Naive thymus-derived CD8-positive, alpha-beta T cell (primary cell): ENCODE data around the gene GCH1. TPM values are rescaled to one million over a fixed set of nuclear protein-coding genes. Genes with fewer than 3 reads are reported as not detected.
"Not testable (repeated sequence)": the region's sequence is repeated elsewhere in the genome, so short reads cannot be mapped to it uniquely, and the experiment has no call there.

Experiments
- ATAC-seq, 2 donors: fragments of 150-1000 bp; cut with Tn5 transposase in 1 of 2; sonication (Bioruptor Pico), chemical (Tn5 transposase) in 1 of 2; 1 replicate in 1 of 2; 2 replicates in 1 of 2; pipeline ENCODE4 v1.10.0; 2021; ENCODE audit warnings: mild to moderate bottlenecking in 2 of 2, moderate library complexity in 2 of 2
- POLR2A ChIA-PET: fragments of 350-600 bp; sonication (Branson Sonifier 250); formaldehyde crosslinking; loops from one replicate; lab custom pipeline; 2021; ENCODE audit warnings: antibody characterized with exemption; lab: Charles Lee
- DNase-seq, 10 donors: peaks; one replicate each; pipeline versions ENCODE4 v3.0.0 to v3.0.0-alpha.2; 2020 to 2022
- H3K27ac Mint-ChIP-seq, 10 donors: one replicate each; pipeline ENCODE4 v1.8.0; 2020 to 2022; ENCODE audit warnings: mild to moderate bottlenecking in 10 of 10, mixed read lengths in 10 of 10, moderate library complexity in 4 of 10, inconsistent platforms in 1 of 10
- H3K27me3 Mint-ChIP-seq, 5 donors: one replicate each; pipeline ENCODE4 v1.8.0; 2021 to 2022; ENCODE audit warnings: mixed read lengths in 5 of 5
- H3K36me3 Mint-ChIP-seq, 3 donors: one replicate each; pipeline ENCODE4 v1.8.0; 2020 to 2022; ENCODE audit warnings: mixed read lengths in 3 of 3, mild to moderate bottlenecking in 2 of 3, inconsistent platforms in 1 of 3
- H3K4me1 Mint-ChIP-seq, 4 donors: one replicate each; pipeline ENCODE4 v1.8.0; 2021 to 2022; ENCODE audit warnings: mixed read lengths in 4 of 4
- H3K4me3 Mint-ChIP-seq, 10 donors: one replicate each; pipeline ENCODE4 v1.8.0; 2020 to 2022; ENCODE audit warnings: mild to moderate bottlenecking in 10 of 10, mixed read lengths in 10 of 10, moderate library complexity in 6 of 10, inconsistent platforms in 1 of 10
- H3K9me3 Mint-ChIP-seq, 9 donors: one replicate each; pipeline ENCODE4 v1.8.0; 2020 to 2022; ENCODE audit warnings: mixed read lengths in 9 of 9, mild to moderate bottlenecking in 3 of 9, inconsistent platforms in 1 of 9, moderate library complexity in 1 of 9
- polyA plus RNA-seq, 3 donors: library from polyadenylated mRNA; unstranded; fragments of 300-500 nt; fragmentation: Illumina TruSeq; gene quantifications; one replicate each; pipeline ENCODE4 v1.2.3, GENCODE V29; 2021
- total RNA-seq, 8 experiments: library from RNA in 2 of 8; stranded (reverse) in 2 of 8; gene quantifications; one replicate each; pipeline ENCODE4 v1.2.3 and lab custom pipeline; 2021 to 2026

The GCH1 gene
- total and polyA plus RNA-seq, 5 experiments from 2014 or later = 22.3 to 29.4 (median 24.3) TPM

DNA sequence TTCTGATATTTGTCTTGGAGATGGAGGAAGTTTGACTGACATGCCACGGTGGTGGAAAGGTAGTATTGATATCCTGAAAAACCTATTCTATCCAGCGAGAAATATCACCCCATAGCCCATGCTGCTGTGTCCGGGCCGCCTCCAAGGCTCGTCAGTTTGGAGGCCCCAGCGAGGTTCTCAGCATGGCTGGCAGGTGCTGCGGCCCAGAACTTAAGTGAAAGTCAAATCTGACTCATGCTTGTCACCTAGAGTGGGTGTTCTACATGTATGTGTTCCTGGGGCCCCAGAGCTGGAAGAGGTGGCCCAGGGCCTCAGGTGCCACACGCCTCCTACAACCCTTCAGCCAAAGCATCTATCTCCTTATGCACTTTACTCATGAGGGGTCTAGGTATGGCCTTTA, 92.9 kb downstream of the GCH1 start:
- Mint-ChIP-seq H3K27ac (no peak overlapping the region), H3K9me3 (no peaks in the 10 kb centered on the region), H3K27me3 (peaks cover 2 to 28% (median 14%) of the 10 kb centered on the region in 5 donors), H3K4me3 (no peak overlapping the region), H3K4me1 (peaks cover 3 to 6% (median 4%) of the 10 kb centered on the region in 4 donors), H3K36me3 (no peaks in the 10 kb centered on the region)
- POLR2A ChIA-PET = no interaction called here
- DNase-seq (no peak), ATAC-seq (no peak)

- Mint-ChIP-seq H3K4me3 (no peak overlapping the region), H3K27ac (no peak overlapping the region), H3K4me1 (peaks cover 3 to 6% (median 4%) of the 10 kb centered on the region in 4 donors), H3K27me3 (peaks cover 2 to 28% (median 19%) of the 10 kb centered on the region in 5 donors), H3K36me3 (no peaks in the 10 kb centered on the region), H3K9me3 (no peaks in the 10 kb centered on the region)
- no peak for DNase-seq
- POLR2A ChIA-PET = no interaction called here
- no peak for ATAC-seq
Observed at GRCh38 chr14:54808326-54809161, 94.1 kb downstream of the GCH1 start.

DNA sequence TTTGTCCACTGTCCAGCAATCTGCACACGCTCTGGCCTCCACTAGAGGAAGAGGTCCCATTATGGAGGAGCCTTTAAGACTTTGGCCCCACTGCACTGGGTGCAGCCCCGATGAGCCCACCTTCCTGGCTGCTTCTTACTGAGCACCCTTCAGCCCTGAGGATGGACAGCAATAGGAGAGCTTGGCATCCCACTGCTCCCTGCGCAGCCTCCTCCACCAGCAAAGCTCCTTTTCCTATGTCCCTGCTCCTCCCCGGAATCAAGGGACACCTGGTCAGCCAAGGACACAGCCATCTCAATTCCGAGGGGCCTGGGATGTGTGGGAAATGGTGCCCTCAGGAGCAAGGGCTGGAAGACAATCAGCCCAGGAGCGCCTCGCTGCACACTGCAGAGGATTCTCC, 94.7 kb downstream of the GCH1 start:
- ATAC-seq = no peak
- peaks cover 3 to 6% (median 4%) of the 10 kb centered on the region in 4 donors for H3K4me1 Mint-ChIP-seq

DNA sequence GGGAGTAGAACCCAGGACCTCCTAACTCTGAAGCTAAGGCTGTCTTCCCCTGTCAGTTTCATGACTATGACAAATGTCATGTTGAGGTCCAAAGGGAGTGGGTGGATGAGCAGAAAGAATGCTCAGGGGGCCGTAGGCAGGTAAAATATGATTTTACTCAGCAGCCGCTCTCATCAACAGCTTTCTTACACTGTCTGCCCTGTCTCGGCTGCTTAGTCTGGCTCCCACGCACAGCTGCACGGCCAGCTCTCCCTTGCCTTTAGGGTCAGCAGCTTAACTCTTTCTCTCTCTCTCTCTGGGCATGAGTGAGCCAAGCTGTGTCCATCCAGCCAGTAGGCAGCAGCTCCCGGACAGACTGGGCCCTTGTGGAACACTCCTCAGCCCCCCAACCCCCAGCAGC, 95.2 kb downstream of the GCH1 start:
- H3K27me3 Mint-ChIP-seq = peaks cover 2 to 28% (median 16%) of the 10 kb centered on the region in 5 donors
- no peak for ATAC-seq
- peak overlapping the region in 1 of 10 donors; percentile 43 for H3K27ac Mint-ChIP-seq
- H3K4me3 Mint-ChIP-seq = no peak overlapping the region
- DNase-seq = no peak
- POLR2A ChIA-PET = no interaction called here
- H3K9me3 Mint-ChIP-seq = no peaks in the 10 kb centered on the region
- no peaks in the 10 kb centered on the region for H3K36me3 Mint-ChIP-seq
- peaks cover 3 to 6% (median 4%) of the 10 kb centered on the region in 4 donors for H3K4me1 Mint-ChIP-seq

More for the DNA sequence above, 94.7 kb downstream of the GCH1 start:
- POLR2A ChIA-PET = no interaction called here
- Mint-ChIP-seq H3K9me3 (no peaks in the 10 kb centered on the region), H3K36me3 (no peaks in the 10 kb centered on the region), H3K4me3 (no peak overlapping the region), H3K27ac (peak overlapping the region in 1 of 10 donors; percentile 43), H3K27me3 (peaks cover 2 to 28% (median 19%) of the 10 kb centered on the region in 5 donors)
- no peak for DNase-seq

DNA sequence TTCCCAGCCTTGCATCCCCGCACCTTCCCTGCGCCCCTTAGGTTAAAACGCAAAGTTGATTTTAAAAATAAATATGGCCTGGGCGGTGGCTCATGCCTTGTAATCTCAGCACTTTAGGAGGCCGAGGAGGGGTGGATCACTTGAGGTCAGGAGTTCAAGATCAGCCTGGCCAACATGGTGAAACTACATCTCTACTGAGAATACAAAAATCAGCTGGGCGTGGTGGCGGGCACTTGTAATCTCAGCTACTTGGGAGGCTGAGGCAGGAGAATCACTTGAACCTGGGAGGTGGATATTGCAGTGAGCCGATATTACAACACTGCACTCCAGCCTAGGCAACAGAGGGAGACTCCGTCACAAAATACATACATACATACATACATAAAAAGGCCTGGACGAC, 96.0 kb downstream of the GCH1 start:
- Mint-ChIP-seq H3K27ac (no peak overlapping the region), H3K36me3 (no peaks in the 10 kb centered on the region), H3K4me1 (peaks cover 3 to 6% (median 4%) of the 10 kb centered on the region in 4 donors), H3K4me3 (no peak overlapping the region), H3K27me3 (peaks cover 3 to 31% (median 16%) of the 10 kb centered on the region in 5 donors), H3K9me3 (no peaks in the 10 kb centered on the region)
- DNase-seq = no peak
- no peak for ATAC-seq
- POLR2A ChIA-PET = no interaction called here

GRCh38 chr14:54805445-54806322, 96.9 kb downstream of the GCH1 start:
- POLR2A ChIA-PET = no interaction called here
- peak overlapping the region in 3 of 10 donors; percentile 47 to 56 (median 54) for H3K27ac Mint-ChIP-seq

DNA sequence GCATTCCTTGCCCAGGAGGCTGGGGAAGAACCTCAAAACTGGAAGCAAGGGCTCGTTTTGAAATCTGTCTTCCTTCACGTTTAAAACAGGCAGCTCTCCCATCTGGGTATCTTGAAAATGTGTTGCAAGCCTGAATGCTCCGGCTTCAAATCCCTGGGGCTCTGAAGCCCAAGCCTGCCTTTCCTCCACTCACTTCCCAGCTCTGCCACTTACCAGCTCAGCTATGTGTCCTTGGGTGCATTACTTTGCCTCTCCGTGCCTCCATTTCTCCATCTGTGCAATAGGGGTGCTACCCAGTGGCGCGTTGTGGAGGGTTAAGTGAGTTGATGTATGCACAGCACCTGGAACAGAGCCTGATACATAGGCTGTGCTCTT, 97.6 kb downstream of the GCH1 start:
- Mint-ChIP-seq H3K36me3 (no peaks in the 10 kb centered on the region), H3K27ac (peak overlapping the region in 1 of 10 donors; percentile 54), H3K27me3 (peaks cover 6 to 35% (median 19%) of the 10 kb centered on the region in 5 donors), H3K4me3 (no peak overlapping the region), H3K4me1 (peaks cover 3 to 6% (median 4%) of the 10 kb centered on the region in 4 donors), H3K9me3 (no peaks in the 10 kb centered on the region)
- POLR2A ChIA-PET = no interaction called here
- DNase-seq (no peak), ATAC-seq (no peak)

More at GRCh38 chr14:54805445-54806322, 96.9 kb downstream of the GCH1 start:
- Mint-ChIP-seq H3K9me3 (no peaks in the 10 kb centered on the region), H3K4me3 (no peak overlapping the region), H3K36me3 (no peaks in the 10 kb centered on the region), H3K27me3 (peaks cover 6 to 33% (median 13%) of the 10 kb centered on the region in 5 donors), H3K4me1 (peaks cover 3 to 6% (median 4%) of the 10 kb centered on the region in 4 donors)
- ATAC-seq = peak; percentile 80 to 89
- DNase-seq = peak; percentile 40 to 79 (median 62)

- H3K9me3 Mint-ChIP-seq = no peaks in the 10 kb centered on the region
- H3K4me1 Mint-ChIP-seq = peaks cover 3 to 6% (median 4%) of the 10 kb centered on the region in 4 donors
- no peak overlapping the region for H3K4me3 Mint-ChIP-seq
- peaks cover 6 to 38% (median 23%) of the 10 kb centered on the region in 5 donors for H3K27me3 Mint-ChIP-seq
- H3K27ac Mint-ChIP-seq = no peak overlapping the region
- POLR2A ChIA-PET = no interaction called here
- ATAC-seq (no peak), DNase-seq (no peak)
- no peaks in the 10 kb centered on the region for H3K36me3 Mint-ChIP-seq
Observed at GRCh38 chr14:54804538-54805041, 98.0 kb downstream of the GCH1 start.

DNA sequence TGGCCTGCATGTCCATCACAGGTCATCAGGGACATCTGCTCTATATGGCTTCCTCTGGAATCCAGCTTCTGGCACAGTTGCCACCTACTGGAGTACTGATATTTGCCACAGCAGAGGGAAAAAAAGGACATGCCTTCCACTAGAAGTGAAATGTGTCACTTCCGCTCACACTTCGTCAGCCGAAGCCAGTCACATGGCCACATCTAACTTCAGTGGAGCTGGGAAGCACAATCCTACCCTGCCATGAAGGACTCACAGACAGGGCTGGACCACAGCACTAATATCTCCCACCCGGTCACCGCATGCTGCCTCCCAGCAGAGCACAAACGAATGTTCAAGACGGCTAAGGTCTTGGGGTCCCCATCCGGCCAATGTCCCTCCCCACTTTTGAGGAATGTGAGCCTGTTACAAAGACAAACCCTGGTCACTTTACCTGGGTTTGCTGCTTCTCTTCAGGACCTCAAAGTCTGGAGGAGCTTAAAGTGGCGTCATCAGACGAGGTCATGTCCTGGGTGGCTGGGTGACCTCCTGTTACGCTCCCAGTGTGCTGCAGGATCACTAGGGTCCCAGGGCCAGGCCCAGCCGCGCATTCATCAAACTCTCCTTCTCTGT, 98.6 kb downstream of the GCH1 start:
- H3K4me3 Mint-ChIP-seq = no peak overlapping the region
- peak overlapping the region in 1 of 10 donors; percentile 41 for H3K27ac Mint-ChIP-seq
- H3K27me3 Mint-ChIP-seq = peaks cover 6 to 38% (median 24%) of the 10 kb centered on the region in 5 donors
- DNase-seq = no peak
- POLR2A ChIA-PET = no interaction called here
- no peaks in the 10 kb centered on the region for H3K36me3 Mint-ChIP-seq
- no peak for ATAC-seq
- H3K4me1 Mint-ChIP-seq = peaks cover 3 to 6% (median 4%) of the 10 kb centered on the region in 4 donors
- H3K9me3 Mint-ChIP-seq = no peaks in the 10 kb centered on the region

GRCh38 chr14:54803396-54803795, 99.2 kb downstream of the GCH1 start:
- peaks cover 6 to 38% (median 24%) of the 10 kb centered on the region in 5 donors for H3K27me3 Mint-ChIP-seq
- H3K4me3 Mint-ChIP-seq = no peak overlapping the region
- no peaks in the 10 kb centered on the region for H3K9me3 Mint-ChIP-seq
- H3K4me1 Mint-ChIP-seq = peaks cover 3 to 6% (median 4%) of the 10 kb centered on the region in 4 donors
- POLR2A ChIA-PET = no interaction called here
- ATAC-seq = peak in 1 of 2 donors; percentile 25
- DNase-seq = peak in 1 of 10 donors; percentile 3
- H3K36me3 Mint-ChIP-seq = no peaks in the 10 kb centered on the region
- no peak overlapping the region for H3K27ac Mint-ChIP-seq

DNA sequence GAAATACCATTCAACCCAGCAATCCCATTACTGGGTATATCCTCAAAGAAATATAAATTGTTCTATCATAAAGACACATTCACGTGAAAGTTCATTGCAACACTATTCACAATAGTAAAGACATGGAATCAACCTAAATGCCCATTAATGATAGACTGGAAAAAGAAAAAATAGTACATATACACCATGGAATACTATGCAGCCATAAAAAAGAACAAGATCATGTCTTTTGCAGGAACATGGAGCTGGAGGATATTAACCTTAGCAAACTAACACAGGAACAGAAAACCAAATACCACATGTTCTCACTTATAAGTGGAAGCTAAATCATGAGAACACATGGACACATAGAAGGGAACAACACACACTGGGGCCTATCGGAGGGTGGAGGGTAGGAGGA, 101.1 kb downstream of the GCH1 start:
- H3K4me1 Mint-ChIP-seq, ATAC-seq, H3K36me3 Mint-ChIP-seq, H3K9me3 Mint-ChIP-seq, POLR2A ChIA-PET, H3K4me3 Mint-ChIP-seq, DNase-seq: not testable (repeated sequence)
- Mint-ChIP-seq H3K27ac (peak overlapping the region in 1 of 10 donors; percentile 65), H3K27me3 (peaks cover 3 to 30% (median 22%) of the 10 kb centered on the region in 5 donors)

GRCh38 chr14:54798465-54799124, 104.0 kb downstream of the GCH1 start:
- POLR2A ChIA-PET = no interaction called here
- no peaks in the 10 kb centered on the region for H3K4me1 Mint-ChIP-seq
- DNase-seq (no peak), ATAC-seq (no peak)
- peaks cover 5 to 21% (median 12%) of the 10 kb centered on the region in 5 donors for H3K27me3 Mint-ChIP-seq
- H3K36me3 Mint-ChIP-seq = peaks cover 0 to 3% (median 0%) of the 10 kb centered on the region in 3 donors
- H3K27ac Mint-ChIP-seq = no peak overlapping the region
- no peak overlapping the region for H3K4me3 Mint-ChIP-seq
- peaks cover 0 to 10% (median 2%) of the 10 kb centered on the region in 9 donors for H3K9me3 Mint-ChIP-seq
